ENCODE data around the gene FBXO45. TPM values are rescaled to one million over a fixed set of nuclear protein-coding genes. Genes with fewer than 3 reads are reported as not detected.

FBXO45 gene
- total and polyA plus RNA-seq, 9 of the 15 experiments (the other 6 are each of a cell fraction or from before 2014, with no cell fraction given) = 15.2 to 52.8 (median 37.0) TPM

DNA sequence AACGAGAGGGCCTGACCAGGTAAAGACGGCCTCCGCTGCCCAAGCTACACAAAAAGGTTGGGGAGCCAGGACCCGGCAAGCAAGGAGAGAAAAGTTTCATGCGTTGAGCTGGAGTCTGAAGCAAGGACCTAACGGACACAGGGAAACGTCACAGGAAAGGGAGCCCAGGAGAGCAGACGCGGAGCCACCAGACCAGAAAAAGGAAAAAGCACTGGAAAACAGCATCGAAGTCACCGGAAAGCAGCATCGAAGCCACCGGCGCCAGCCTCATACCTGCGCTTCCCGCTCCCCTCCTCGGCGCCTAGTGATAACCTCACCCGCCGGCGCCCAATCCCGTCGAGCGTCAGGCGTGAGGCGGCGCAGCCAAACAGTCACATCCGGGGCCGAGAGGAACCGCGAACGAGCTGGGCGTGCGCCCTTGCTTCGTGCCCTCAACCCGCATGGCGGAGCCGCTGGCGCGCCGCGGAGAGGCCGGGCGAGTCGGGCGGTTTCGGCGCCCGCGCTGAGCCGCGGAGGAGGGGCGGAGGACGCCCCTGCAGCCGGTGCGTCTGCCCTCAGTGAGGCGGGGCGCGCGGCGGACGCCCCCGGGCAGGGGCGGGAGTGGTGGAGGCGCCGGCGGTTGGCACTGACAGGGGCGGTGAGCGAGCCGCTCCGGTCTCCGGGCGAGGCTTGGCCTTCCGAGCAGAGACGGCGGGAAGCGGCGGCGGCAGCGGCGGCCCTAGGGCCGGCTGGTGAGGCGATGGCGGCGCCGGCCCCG is at the start of gene FBXO45, which contains the start of gene WDR53 (continued):
- TF ChIP-seq ZBTB9 (CRISPR knock-in tag; IDR thresholded peaks at IDR 0.05) (0 out of 2 replicates have a peak, but pooled peaks have one; percentile 52), NR0B1 (IDR thresholded peaks at IDR 0.05; ENCODE audit: partially characterized antibody) (no peak), HINFP (tag; conservative IDR thresholded peaks at IDR 0.05; ENCODE audit: low read depth) (no peak), ZBTB7A (IDR thresholded peaks at IDR 0.05; ENCODE audit: borderline replicate concordance, control insufficient read depth, low read depth, low read length) (peak; percentile 73; the same call in 1 of the 2 replicates), ZNF431 (CRISPR knock-in tag; IDR thresholded peaks at IDR 0.05) (no peak), ZNF274 (IDR thresholded peaks at IDR 0.05; ENCODE audit: borderline replicate concordance, low read depth, low read length) (no peak), CHD1 (IDR thresholded peaks at IDR 0.05; ENCODE audit: low read length) (no peak), EGR1 (conservative IDR thresholded peaks at IDR 0.05) (peak; percentile 30; the same call in 1 of the 2 replicates), NR2F6 (CRISPR knock-in tag; IDR thresholded peaks at IDR 0.05) (no peak), ATF1 (CRISPR knock-in tag; IDR thresholded peaks at IDR 0.05) (peak; percentile 97), ATF1 (tag; IDR thresholded peaks at IDR 0.05) (peak; percentile 99), HNRNPK (IDR thresholded peaks at IDR 0.05; ENCODE audit: low read depth, low read length, poor library complexity, severe bottlenecking) (no peak), TRIM24 (IDR thresholded peaks at IDR 0.05) (no peak), ZNF384 (IDR thresholded peaks at IDR 0.05; ENCODE audit: low read depth, low read length) (no peak)
- TF ChIP-seq, protein P1, sequence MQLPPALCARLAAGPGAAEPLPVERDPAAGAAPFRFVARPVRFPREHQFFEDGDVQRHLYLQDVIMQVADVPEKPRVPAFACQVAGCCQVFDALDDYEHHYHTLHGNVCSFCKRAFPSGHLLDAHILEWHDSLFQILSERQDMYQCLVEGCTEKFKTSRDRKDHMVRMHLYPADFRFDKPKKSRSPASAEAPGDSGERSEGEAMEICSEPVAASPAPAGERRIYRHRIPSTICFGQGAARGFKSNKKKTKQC (CRISPR knock-in tag; IDR thresholded peaks at IDR 0.05) = peak; percentile 61; the same call in 1 of the 2 replicates
- TF ChIP-seq, protein P2, sequence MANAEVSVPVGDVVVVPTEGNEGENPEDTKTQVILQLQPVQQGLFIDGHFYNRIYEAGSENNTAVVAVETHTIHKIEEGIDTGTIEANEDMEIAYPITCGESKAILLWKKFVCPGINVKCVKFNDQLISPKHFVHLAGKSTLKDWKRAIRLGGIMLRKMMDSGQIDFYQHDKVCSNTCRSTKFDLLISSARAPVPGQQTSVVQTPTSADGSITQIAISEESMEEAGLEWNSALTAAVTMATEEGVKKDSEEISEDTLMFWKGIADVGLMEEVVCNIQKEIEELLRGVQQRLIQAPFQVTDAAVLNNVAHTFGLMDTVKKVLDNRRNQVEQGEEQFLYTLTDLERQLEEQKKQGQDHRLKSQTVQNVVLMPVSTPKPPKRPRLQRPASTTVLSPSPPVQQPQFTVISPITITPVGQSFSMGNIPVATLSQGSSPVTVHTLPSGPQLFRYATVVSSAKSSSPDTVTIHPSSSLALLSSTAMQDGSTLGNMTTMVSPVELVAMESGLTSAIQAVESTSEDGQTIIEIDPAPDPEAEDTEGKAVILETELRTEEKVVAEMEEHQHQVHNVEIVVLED (CRISPR knock-in tag; IDR thresholded peaks at IDR 0.05) = peak; percentile 91
- TF ChIP-seq, protein P3, sequence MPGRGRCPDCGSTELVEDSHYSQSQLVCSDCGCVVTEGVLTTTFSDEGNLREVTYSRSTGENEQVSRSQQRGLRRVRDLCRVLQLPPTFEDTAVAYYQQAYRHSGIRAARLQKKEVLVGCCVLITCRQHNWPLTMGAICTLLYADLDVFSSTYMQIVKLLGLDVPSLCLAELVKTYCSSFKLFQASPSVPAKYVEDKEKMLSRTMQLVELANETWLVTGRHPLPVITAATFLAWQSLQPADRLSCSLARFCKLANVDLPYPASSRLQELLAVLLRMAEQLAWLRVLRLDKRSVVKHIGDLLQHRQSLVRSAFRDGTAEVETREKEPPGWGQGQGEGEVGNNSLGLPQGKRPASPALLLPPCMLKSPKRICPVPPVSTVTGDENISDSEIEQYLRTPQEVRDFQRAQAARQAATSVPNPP (IDR thresholded peaks at IDR 0.05; ENCODE audit: borderline replicate concordance, insufficient read depth, insufficient read length) = no peak
- TF ChIP-seq, protein P4, sequence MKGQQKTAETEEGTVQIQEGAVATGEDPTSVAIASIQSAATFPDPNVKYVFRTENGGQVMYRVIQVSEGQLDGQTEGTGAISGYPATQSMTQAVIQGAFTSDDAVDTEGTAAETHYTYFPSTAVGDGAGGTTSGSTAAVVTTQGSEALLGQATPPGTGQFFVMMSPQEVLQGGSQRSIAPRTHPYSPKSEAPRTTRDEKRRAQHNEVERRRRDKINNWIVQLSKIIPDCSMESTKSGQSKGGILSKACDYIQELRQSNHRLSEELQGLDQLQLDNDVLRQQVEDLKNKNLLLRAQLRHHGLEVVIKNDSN (CRISPR knock-in tag; IDR thresholded peaks at IDR 0.05) = no peak
